Suprapubic skin (tissue), 4 donors: Measurements from ENCODE around the gene ODF2. TPM values are rescaled to one million over a fixed set of nuclear protein-coding genes. Genes with fewer than 3 reads are reported as not detected.
"Not testable (repeated sequence)": the region's sequence is repeated elsewhere in the genome, so short reads cannot be mapped to it uniquely, and the experiment has no call there.

Source experiments
- DNase-seq, 2 donors: peaks; one replicate each; pipeline ENCODE4 v3.0.0-alpha.2; 2019; ENCODE audit warnings: low spot score in 2 of 2
- H3K27ac ChIP-seq: fragments of 200-600 bp; sonication (generic); one replicate; pipeline ENCODE4 v1.5.1; 2019
- H3K27me3 ChIP-seq: fragments of 200-600 bp; sonication (generic); one replicate; pipeline ENCODE4 v1.5.1; 2019
- H3K36me3 ChIP-seq: fragments of 200-600 bp; sonication (generic); one replicate; pipeline ENCODE4 v1.5.1; 2019
- H3K4me1 ChIP-seq: fragments of 200-600 bp; sonication (generic); one replicate; pipeline ENCODE4 v1.5.1; 2019
- H3K4me3 ChIP-seq: fragments of 200-600 bp; sonication (generic); one replicate; pipeline ENCODE4 v1.5.1; 2019; ENCODE audit warnings: mild to moderate bottlenecking
- H3K9me3 ChIP-seq: fragments of 200-600 bp; sonication (generic); one replicate; pipeline ENCODE4 v1.5.1; 2019
- CTCF ChIP-seq, 2 donors: fragments of 200-600 bp in 1 of 2; fragments of 450-650 bp in 1 of 2; sonication (generic) in 1 of 2; IDR thresholded peaks; one replicate each; pipeline ENCODE4 v1.5.1; 2016 to 2019; ENCODE audit warnings: antibody characterized with exemption in 2 of 2, mild to moderate bottlenecking in 1 of 2, moderate library complexity in 1 of 2
- EP300 ChIP-seq: sonication (generic); formaldehyde crosslinking; IDR thresholded peaks from one replicate; pipeline ENCODE4 v1.6.1; 2017; ENCODE audit warnings: antibody characterized with exemption
- POLR2A ChIP-seq, 2 donors: fragments of 450-650 bp; IDR thresholded peaks; one replicate each; pipeline ENCODE4 v1.6.1; 2017; ENCODE audit warnings: antibody characterized with exemption in 2 of 2, mild to moderate bottlenecking in 2 of 2, moderate library complexity in 2 of 2
- POLR2AphosphoS5 ChIP-seq, 3 donors: sonication (generic); formaldehyde crosslinking; IDR thresholded peaks; one replicate each; pipeline ENCODE4 v1.6.1; 2017; ENCODE audit warnings: antibody characterized with exemption in 3 of 3
- WGBS: methylation state at CpG from one replicate; pipeline ENCODE4 v1.1.5; 2018; 5-methylcytosine and 5-hydroxymethylcytosine counted together
- total RNA-seq, 4 donors: library from RNA; depleted of rRNA; stranded (reverse); fragments of >200 nt; gene quantifications; one replicate each; pipeline ENCODE4 v1.1.0, GENCODE V29; 2016

ODF2 gene
- total RNA-seq, 4 donors from 2014 or later: 20.8 to 28.2 (median 24.7) TPM

DNA sequence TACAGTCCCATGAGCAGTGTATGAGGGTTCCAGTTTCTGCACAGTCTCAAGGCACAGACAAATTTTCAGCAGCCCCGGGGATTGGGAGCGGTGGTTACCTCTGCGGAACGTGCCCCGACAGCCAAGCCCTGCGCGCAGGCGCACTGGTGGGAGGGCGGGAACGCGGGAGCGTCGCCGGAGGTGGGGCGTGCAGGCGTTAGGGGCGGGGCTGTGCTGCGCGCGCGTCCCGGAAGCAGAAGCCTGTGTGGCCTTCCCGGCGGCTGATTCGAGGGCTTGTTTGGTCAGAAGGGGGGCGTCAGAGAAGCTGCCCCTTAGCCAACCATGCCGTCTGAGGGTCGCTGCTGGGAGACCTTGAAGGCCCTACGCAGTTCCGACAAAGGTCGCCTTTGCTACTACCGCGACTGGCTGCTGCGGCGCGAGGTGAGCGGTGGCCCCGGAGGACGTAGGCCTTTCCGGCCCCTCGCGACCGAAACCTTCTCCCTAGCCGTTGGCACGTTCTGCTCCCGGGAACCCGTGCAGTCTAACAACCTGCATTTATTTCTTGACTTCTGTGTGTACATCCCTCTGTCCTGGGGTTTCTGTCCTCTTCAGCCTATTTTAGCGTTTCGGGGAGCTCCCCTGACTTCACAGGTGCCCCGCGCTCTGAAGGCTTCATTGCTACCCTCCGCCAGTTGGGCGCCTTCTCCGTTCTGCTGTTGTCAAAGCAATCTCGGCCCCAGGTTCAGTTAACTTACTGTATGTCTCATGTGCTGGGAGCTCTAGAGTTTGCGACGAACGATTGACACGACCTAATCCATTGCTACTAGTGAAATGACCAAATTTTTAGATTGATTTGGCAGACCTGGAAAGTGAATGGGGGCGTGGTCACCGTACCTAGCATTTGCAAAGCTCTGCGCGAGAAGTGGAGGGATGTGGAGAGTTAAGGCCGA, 48.9 kb downstream of the ODF2 start, which contains the start of gene GLE1:
TSS of gene GLE1 (plus strand) at position 235 of the 929 bp plus-strand sequence. CDS start at position 322, 87 bp downstream.
- peak within 1 kb of the TSS; percentile 62 for H3K4me3 ChIP-seq
- TF ChIP-seq POLR2A (IDR thresholded peaks at IDR 0.05): peak in 1 of 2 donors; percentile 54
- TF ChIP-seq POLR2AphosphoS5 (IDR thresholded peaks at IDR 0.05): peak in 1 of 3 donors; percentile 78
- no peak for TF ChIP-seq EP300
- no peak for TF ChIP-seq CTCF (IDR thresholded peaks at IDR 0.05)
- no peaks in the 10 kb centered on the region for H3K27me3 ChIP-seq
- H3K4me1 ChIP-seq: peaks cover 29% of the 10 kb centered on the region
- DNase-seq: peak; percentile 95
- peaks cover 16% of the 10 kb centered on the region for H3K36me3 ChIP-seq
- H3K27ac ChIP-seq: peak within 1 kb of the TSS; percentile 84
- no peaks in the 10 kb centered on the region for H3K9me3 ChIP-seq
- 0% methylated on average over 34 of the region's 64 CpGs for whole genome bisulfite sequencing

DNA sequence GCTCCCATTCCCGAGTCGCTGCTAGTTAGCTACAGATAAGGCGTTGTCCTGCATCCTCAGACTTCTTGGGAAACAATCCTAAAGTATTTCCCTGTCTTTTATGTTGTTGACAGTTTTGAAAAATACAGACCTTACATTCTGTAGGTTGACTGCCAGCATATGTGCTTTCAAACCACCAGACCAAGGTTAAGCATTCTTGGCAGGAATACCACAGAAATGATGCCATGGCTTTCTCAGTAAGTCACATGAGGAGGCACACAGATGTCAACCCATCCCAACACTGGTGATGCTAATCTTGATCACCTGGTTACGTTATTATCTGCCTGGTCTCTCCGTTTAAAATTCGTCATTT, 49.6 kb downstream of the ODF2 start:
- 17% methylated on average over 6 of the region's 6 CpGs for WGBS
- no peak for TF ChIP-seq EP300
- no peak for TF ChIP-seq POLR2AphosphoS5 (IDR thresholded peaks at IDR 0.05)
- TF ChIP-seq CTCF (IDR thresholded peaks at IDR 0.05): no peak
- TF ChIP-seq POLR2A (IDR thresholded peaks at IDR 0.05): no peak

DNA sequence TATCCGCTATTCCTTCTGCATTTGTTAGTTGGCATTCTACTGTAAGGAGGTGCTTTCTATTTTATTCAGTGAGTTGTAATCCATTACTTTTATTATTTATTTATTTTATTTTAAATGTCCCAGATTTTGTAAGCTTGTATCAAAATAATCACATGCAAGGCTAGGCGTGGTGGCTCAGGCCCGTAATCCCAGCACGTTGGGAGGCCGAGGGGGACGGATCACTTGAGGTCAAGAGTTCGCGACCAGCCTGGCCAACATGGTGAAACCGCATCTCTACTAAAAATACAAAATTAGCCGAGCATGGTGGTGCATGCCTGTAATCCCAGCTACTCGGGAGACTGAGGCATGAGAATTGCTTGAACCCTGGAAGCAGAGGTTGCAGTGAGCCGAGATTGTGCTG, 50.1 kb downstream of the ODF2 start:
- peak in 1 of 2 donors; percentile 55 for DNase-seq
- H3K27me3 ChIP-seq, H3K9me3 ChIP-seq, H3K27ac ChIP-seq: not testable (repeated sequence)
- Histone ChIP-seq H3K4me1 (peaks cover 29% of the 10 kb centered on the region), H3K36me3 (peaks cover 21% of the 10 kb centered on the region), H3K4me3 (peak overlapping the region; percentile 62)
- 82% methylated on average over 12 of the region's 12 CpGs for WGBS

More for the DNA sequence above, 49.6 kb downstream of the ODF2 start:
- Histone ChIP-seq H3K4me1 (peaks cover 29% of the 10 kb centered on the region), H3K27ac (peak overlapping the region; percentile 84), H3K4me3 (peak overlapping the region; percentile 62), H3K9me3 (no peaks in the 10 kb centered on the region), H3K27me3 (no peaks in the 10 kb centered on the region), H3K36me3 (peaks cover 17% of the 10 kb centered on the region)
- DNase-seq: no peak

GRCh38 chr9:128512820-128513219, 57.0 kb downstream of the ODF2 start:
- 95% methylated on average over 9 of the region's 9 CpGs for WGBS
- no peak overlapping the region for H3K4me3 ChIP-seq
- peak in 1 of 2 donors; percentile 8 for DNase-seq
- H3K9me3 ChIP-seq: no peaks in the 10 kb centered on the region
- no peaks in the 10 kb centered on the region for H3K4me1 ChIP-seq
- peaks cover 85% of the 10 kb centered on the region for H3K36me3 ChIP-seq
- H3K27ac ChIP-seq: no peak overlapping the region
- no peaks in the 10 kb centered on the region for H3K27me3 ChIP-seq
- TF ChIP-seq CTCF (IDR thresholded peaks at IDR 0.05) (no peak), POLR2AphosphoS5 (IDR thresholded peaks at IDR 0.05) (no peak), POLR2A (IDR thresholded peaks at IDR 0.05) (no peak), EP300 (no peak)

DNA sequence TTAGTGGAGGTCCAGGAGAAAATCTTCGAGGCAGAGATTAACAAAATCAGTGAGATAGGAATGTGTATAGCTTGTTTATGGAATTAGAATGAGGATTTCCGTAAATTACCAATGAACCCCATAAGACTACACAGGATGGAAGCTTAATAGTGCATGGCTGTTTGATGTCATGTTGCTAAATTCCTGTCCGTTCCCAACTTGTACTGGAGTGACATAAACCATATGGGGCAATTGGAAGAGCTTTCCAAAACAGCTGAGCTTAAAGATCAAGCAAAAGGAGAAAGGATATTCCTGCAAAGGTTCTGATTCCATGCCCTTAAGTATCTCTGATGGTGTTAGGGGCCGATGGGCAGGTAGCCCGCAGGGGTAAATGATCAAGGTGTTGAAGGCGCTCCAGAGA, 66.2 kb downstream of the ODF2 start:
- H3K4me1 ChIP-seq: peaks cover 4% of the 10 kb centered on the region
- H3K27ac ChIP-seq: no peak overlapping the region
- peaks cover 85% of the 10 kb centered on the region for H3K36me3 ChIP-seq
- WGBS: 92% methylated on average over 6 of the region's 6 CpGs
- DNase-seq: no peak
- H3K4me3 ChIP-seq: no peak overlapping the region
- no peak for TF ChIP-seq EP300
- no peak for TF ChIP-seq POLR2A (IDR thresholded peaks at IDR 0.05)
- TF ChIP-seq POLR2AphosphoS5 (IDR thresholded peaks at IDR 0.05): no peak
- TF ChIP-seq CTCF (IDR thresholded peaks at IDR 0.05): no peak
- no peaks in the 10 kb centered on the region for H3K9me3 ChIP-seq
- no peaks in the 10 kb centered on the region for H3K27me3 ChIP-seq
